ENCODE measurements around the gene ESYT2. TPM values are rescaled to one million over a fixed set of nuclear protein-coding genes. Genes with fewer than 3 reads are reported as not detected.

Gene ESYT2
- polyA plus RNA-seq, 4 donors: 10.0 to 37.9 (median 21.2) TPM

DNA sequence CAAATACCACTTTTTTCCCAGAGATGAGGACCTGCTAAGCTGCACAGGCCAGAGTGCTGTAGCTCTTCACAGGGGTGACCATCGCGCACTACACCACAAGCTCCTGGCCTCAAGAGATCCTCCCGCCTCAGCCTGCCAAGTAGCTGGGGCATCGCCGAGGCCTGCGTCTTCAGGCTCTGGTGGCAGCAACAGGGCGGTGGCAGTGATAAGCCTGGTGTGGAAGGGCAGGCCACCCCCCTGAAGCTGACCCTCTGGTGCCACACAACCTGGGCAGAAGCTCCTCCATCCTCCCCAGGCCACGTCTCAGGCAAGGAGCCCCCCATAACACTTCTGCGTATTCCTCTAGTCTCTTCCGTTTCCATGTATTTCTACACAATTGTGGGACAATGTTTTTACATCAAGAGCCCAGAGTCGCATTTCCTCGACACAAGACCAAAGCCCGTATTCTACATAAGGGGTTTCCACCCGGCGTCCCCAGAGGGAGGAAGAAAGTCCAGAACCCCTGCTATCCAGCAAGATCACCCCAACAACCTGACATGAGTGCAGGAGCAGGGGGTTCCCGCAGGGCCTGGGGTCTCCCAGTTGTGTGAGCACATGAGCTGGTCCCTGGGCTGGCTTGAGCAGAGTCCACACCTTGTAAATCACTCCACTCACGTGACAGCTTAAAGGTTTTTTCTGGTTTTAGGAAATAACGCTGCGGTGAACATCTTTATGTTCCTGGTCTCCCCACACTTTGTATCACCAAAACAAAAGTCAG lies 87.1 kb downstream of the ESYT2 start:
- DNase-seq: no peak
- WGBS, 3 donors: 97% methylated on average over 19 of the region's 19 CpGs
- Histone ChIP-seq H3K36me3 (ENCODE audit: control insufficient read depth in 3 of 3, insufficient read depth in 2 of 3, low read depth in 1 of 3, low read length in 3 of 3) (peaks cover 26 to 66% (median 27%) of the 10 kb centered on the region in 3 donors), H3K4me3 (ENCODE audit: low read depth in 1 of 3, low read length in 3 of 3) (no peak overlapping the region), H3K27ac (ENCODE audit: low read depth in 1 of 3, low read length in 2 of 3) (no peak overlapping the region), H3K4me1 (ENCODE audit: control insufficient read depth in 3 of 3, insufficient read depth in 2 of 3, low read depth in 1 of 3, low read length in 2 of 3) (peaks cover 0 to 4% (median 0%) of the 10 kb centered on the region in 3 donors), H3K27me3 (ENCODE audit: control insufficient read depth in 3 of 3, insufficient read depth in 3 of 3, low read length in 3 of 3) (no peaks in the 10 kb centered on the region), H3K9me3 (ENCODE audit: control insufficient read depth in 2 of 2, insufficient read depth in 1 of 2, low read depth in 1 of 2, low read length in 1 of 2) (no peaks in the 10 kb centered on the region)
- no peak for FAIRE-seq

DNA sequence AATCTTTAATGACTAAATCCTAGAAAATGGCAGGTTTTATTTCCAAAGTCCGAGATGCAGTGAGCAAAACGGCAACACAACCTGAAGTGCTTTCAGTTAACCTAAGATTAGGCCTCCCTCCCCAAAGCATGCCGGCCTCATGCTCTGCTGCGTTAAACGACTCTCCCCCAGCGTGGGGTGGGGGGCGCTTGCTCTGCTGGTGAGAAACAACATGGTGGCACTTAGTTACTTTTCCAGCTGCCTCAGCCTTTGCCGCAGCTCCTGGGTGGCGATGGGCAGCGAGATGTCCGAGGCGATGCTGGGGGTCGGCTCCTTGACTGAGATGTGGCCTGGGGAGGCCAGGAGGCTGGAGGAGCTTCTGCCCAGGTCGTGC lies 88.0 kb downstream of the ESYT2 start:
- H3K4me3 ChIP-seq (ENCODE audit: low read depth in 1 of 3, low read length in 3 of 3): no peak overlapping the region
- no peaks in the 10 kb centered on the region for H3K27me3 ChIP-seq (ENCODE audit: control insufficient read depth in 3 of 3, insufficient read depth in 3 of 3, low read length in 3 of 3)
- WGBS, 3 donors: 95 to 97% (median 96%) methylated on average over 14 of the region's 14 CpGs
- peaks cover 0 to 4% (median 0%) of the 10 kb centered on the region in 3 donors for H3K4me1 ChIP-seq (ENCODE audit: control insufficient read depth in 3 of 3, insufficient read depth in 2 of 3, low read depth in 1 of 3, low read length in 2 of 3)
- FAIRE-seq: no peak
- H3K36me3 ChIP-seq (ENCODE audit: control insufficient read depth in 3 of 3, insufficient read depth in 2 of 3, low read depth in 1 of 3, low read length in 3 of 3): peaks cover 25 to 62% (median 28%) of the 10 kb centered on the region in 3 donors
- peak overlapping the region in 1 of 3 donors; percentile 37 for H3K27ac ChIP-seq (ENCODE audit: low read depth in 1 of 3, low read length in 2 of 3)
- no peaks in the 10 kb centered on the region for H3K9me3 ChIP-seq (ENCODE audit: control insufficient read depth in 2 of 2, insufficient read depth in 1 of 2, low read depth in 1 of 2, low read length in 1 of 2)
- DNase-seq: no peak

DNA sequence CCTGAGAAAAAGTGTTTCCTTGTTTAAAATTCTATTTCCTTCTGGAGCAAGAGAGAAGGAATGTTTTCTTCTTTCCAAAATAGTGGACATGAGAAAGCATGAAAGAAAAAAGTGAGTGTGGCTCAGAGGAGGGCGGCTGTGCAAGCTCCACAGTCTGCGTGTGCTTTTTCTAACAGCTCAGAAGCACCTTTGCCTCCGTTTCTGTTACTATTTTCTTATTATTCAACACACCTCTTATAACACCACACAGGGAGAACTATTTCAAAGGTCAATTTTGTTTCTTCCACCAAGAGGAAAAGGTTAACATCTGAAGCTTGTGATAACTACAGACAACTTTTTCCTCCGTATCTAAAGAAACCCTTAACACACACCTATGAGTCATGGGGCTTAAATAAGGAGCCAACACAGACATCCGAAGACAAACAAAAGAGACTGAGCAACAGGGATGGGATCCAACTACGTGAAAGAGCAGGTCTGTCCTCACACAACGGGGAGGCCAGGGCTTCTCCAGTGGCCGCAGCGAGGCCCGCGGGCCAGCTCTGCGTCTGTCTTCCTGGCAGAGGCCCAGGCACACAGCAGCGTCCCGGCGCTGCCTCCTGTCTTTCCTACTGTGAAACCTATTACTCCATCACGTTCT lies 88.5 kb downstream of the ESYT2 start:
- Histone ChIP-seq H3K27me3 (ENCODE audit: control insufficient read depth in 3 of 3, insufficient read depth in 3 of 3, low read length in 3 of 3) (no peaks in the 10 kb centered on the region), H3K27ac (ENCODE audit: low read depth in 1 of 3, low read length in 2 of 3) (peak overlapping the region in 1 of 3 donors; percentile 37), H3K36me3 (ENCODE audit: control insufficient read depth in 3 of 3, insufficient read depth in 2 of 3, low read depth in 1 of 3, low read length in 3 of 3) (peaks cover 24 to 63% (median 31%) of the 10 kb centered on the region in 3 donors), H3K4me1 (ENCODE audit: control insufficient read depth in 3 of 3, insufficient read depth in 2 of 3, low read depth in 1 of 3, low read length in 2 of 3) (peaks cover 0 to 4% (median 0%) of the 10 kb centered on the region in 3 donors), H3K9me3 (ENCODE audit: control insufficient read depth in 2 of 2, insufficient read depth in 1 of 2, low read depth in 1 of 2, low read length in 1 of 2) (no peaks in the 10 kb centered on the region), H3K4me3 (ENCODE audit: low read depth in 1 of 3, low read length in 3 of 3) (no peak overlapping the region)
- FAIRE-seq (no peak), DNase-seq (peak in 1 of 2 donors; percentile 39)
- WGBS, 3 donors: 76 to 89% (median 78%) methylated on average over 16 of the region's 16 CpGs

DNA sequence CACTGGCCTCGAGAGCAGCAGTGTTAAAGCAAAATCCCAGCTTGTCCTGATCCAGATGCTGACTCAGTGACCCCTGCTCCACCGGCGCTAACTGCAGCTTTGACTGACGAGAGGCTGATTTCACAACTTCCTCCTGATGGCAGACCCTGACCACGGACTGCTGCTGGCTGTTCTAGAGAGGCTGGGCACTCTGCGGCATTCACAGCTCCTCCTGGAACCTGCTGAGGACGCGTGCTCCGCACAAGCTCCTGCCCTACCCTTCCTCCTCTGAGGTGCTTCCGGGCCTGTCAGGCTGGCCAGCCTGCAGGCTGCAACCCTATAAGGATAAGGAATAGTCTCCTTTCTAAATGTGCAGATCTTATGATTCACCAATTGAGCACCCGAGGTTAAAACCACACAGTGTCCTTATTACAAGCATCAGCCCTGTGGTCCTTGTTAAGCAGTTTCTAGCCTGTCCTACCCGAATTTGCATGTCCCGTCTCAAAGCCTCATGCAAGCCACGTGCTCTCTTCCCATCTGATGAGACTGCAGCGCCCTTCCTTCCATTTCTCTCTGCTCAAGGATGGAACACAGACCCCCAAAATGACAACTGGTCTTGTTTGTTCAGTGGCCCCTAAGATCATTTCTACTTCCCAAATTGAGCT lies 89.2 kb downstream of the ESYT2 start:
- peaks cover 21 to 64% (median 31%) of the 10 kb centered on the region in 3 donors for H3K36me3 ChIP-seq (ENCODE audit: control insufficient read depth in 3 of 3, insufficient read depth in 2 of 3, low read depth in 1 of 3, low read length in 3 of 3)
- H3K4me1 ChIP-seq (ENCODE audit: control insufficient read depth in 3 of 3, insufficient read depth in 2 of 3, low read depth in 1 of 3, low read length in 2 of 3): peaks cover 0 to 4% (median 0%) of the 10 kb centered on the region in 3 donors
- 66 to 85% (median 80%) methylated on average over 15 of the region's 15 CpGs for WGBS, 3 donors
- FAIRE-seq (no peak), DNase-seq (peak in 1 of 2 donors; percentile 12)
- H3K27ac ChIP-seq (ENCODE audit: low read depth in 1 of 3, low read length in 2 of 3): no peak overlapping the region
- H3K4me3 ChIP-seq (ENCODE audit: low read depth in 1 of 3, low read length in 3 of 3): no peak overlapping the region
- H3K27me3 ChIP-seq (ENCODE audit: control insufficient read depth in 3 of 3, insufficient read depth in 3 of 3, low read length in 3 of 3): no peaks in the 10 kb centered on the region
- no peaks in the 10 kb centered on the region for H3K9me3 ChIP-seq (ENCODE audit: control insufficient read depth in 2 of 2, insufficient read depth in 1 of 2, low read depth in 1 of 2, low read length in 1 of 2)

DNA sequence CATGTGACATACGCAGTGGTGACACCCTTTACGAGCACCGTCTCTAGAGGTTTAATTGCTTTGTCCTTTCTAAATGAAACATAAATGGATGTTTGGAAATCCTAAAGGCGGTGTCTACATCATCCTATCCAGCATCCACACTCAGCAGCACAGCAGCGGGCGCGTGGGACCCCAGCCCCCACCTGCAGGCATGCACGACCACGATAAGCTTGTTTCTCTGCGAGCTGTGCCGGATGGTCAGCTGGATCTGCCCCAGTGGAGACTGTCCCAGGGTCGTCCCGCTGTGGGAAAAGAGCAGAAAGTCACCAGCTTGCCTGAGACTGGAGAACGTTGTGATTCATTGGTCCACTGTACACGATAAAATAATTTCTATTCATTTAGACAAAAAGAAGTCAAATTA lies 90.5 kb downstream of the ESYT2 start:
- DNase-seq (no peak), FAIRE-seq (no peak)
- no peaks in the 10 kb centered on the region for H3K27me3 ChIP-seq (ENCODE audit: control insufficient read depth in 3 of 3, insufficient read depth in 3 of 3, low read length in 3 of 3)
- H3K9me3 ChIP-seq (ENCODE audit: control insufficient read depth in 2 of 2, insufficient read depth in 1 of 2, low read depth in 1 of 2, low read length in 1 of 2): no peaks in the 10 kb centered on the region
- 97 to 98% (median 98%) methylated on average over 15 of the region's 15 CpGs for WGBS, 3 donors
- peaks cover 0 to 4% (median 0%) of the 10 kb centered on the region in 3 donors for H3K4me1 ChIP-seq (ENCODE audit: control insufficient read depth in 3 of 3, insufficient read depth in 2 of 3, low read depth in 1 of 3, low read length in 2 of 3)
- no peak overlapping the region for H3K4me3 ChIP-seq (ENCODE audit: low read depth in 1 of 3, low read length in 3 of 3)
- H3K27ac ChIP-seq (ENCODE audit: low read depth in 1 of 3, low read length in 2 of 3): no peak overlapping the region
- H3K36me3 ChIP-seq (ENCODE audit: control insufficient read depth in 3 of 3, insufficient read depth in 2 of 3, low read depth in 1 of 3, low read length in 3 of 3): peaks cover 26 to 72% (median 39%) of the 10 kb centered on the region in 3 donors

DNA sequence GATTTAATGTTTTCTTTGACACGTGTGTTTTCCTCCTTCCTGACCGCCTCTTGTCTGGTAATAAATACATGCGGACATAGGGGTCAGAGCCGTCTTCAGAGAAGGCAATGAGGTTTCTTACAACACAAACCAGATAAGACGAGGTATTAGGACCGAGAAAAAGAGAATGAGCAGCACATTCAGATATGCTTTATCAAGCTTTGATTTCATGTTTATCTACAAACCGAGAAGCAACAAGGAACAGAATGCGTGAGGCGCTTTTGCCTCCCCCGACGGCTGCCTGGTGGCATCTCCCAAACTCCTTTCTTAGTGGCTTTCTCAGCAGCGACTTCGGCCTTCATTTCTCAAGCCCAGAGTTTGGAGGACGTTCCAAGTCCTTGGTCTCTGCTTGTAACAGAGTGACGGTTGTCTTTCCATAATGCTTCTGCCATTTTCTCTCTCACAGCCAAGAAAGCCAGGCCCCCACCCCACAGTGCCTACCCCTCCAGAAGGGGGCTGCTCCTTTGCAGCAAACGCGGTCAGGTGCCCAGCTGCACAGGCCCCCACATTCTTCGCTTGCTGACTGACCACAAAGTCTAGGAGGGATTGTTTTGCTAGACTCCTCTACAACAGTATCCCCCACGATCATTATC lies 92.1 kb downstream of the ESYT2 start:
- 92 to 94% (median 93%) methylated on average over 19 of the region's 19 CpGs for WGBS, 3 donors
- FAIRE-seq: no peak
- H3K36me3 ChIP-seq (ENCODE audit: control insufficient read depth in 3 of 3, insufficient read depth in 2 of 3, low read depth in 1 of 3, low read length in 3 of 3): peaks cover 26 to 63% (median 36%) of the 10 kb centered on the region in 3 donors

DNA sequence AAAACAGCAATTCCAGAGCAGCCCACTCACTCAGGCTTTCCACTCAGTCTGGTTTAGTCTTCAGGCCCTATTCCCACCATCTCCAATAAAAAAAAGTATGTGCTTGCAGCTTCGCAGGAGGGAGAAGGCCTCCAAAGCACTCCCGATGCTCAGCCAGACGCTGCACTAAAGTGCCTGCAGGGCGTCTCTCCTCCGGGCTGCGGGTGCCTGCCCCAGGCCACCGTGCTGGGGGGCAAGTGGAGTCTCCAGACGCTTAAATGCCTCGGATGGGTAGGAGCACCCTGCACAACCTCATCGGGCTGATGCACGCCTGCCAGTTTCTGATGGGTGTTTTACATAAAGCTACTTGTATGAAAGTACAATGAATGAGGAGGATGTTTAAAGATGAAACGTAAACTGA lies 93.4 kb downstream of the ESYT2 start:
- Histone ChIP-seq H3K9me3 (ENCODE audit: control insufficient read depth in 2 of 2, insufficient read depth in 1 of 2, low read depth in 1 of 2, low read length in 1 of 2) (no peaks in the 10 kb centered on the region), H3K27ac (ENCODE audit: low read depth in 1 of 3, low read length in 2 of 3) (no peak overlapping the region), H3K4me3 (ENCODE audit: low read depth in 1 of 3, low read length in 3 of 3) (no peak overlapping the region), H3K36me3 (ENCODE audit: control insufficient read depth in 3 of 3, insufficient read depth in 2 of 3, low read depth in 1 of 3, low read length in 3 of 3) (peaks cover 19 to 54% (median 26%) of the 10 kb centered on the region in 3 donors), H3K27me3 (ENCODE audit: control insufficient read depth in 3 of 3, insufficient read depth in 3 of 3, low read length in 3 of 3) (no peaks in the 10 kb centered on the region), H3K4me1 (ENCODE audit: control insufficient read depth in 3 of 3, insufficient read depth in 2 of 3, low read depth in 1 of 3, low read length in 2 of 3) (no peaks in the 10 kb centered on the region)
- FAIRE-seq (no peak), DNase-seq (no peak)
- 94 to 98% (median 98%) methylated on average over 12 of the region's 12 CpGs for WGBS, 3 donors

More for the DNA sequence above, 92.1 kb downstream of the ESYT2 start:
- Histone ChIP-seq H3K27ac (ENCODE audit: low read depth in 1 of 3, low read length in 2 of 3) (no peak overlapping the region), H3K27me3 (ENCODE audit: control insufficient read depth in 3 of 3, insufficient read depth in 3 of 3, low read length in 3 of 3) (no peaks in the 10 kb centered on the region), H3K9me3 (ENCODE audit: control insufficient read depth in 2 of 2, insufficient read depth in 1 of 2, low read depth in 1 of 2, low read length in 1 of 2) (no peaks in the 10 kb centered on the region), H3K4me3 (ENCODE audit: low read depth in 1 of 3, low read length in 3 of 3) (no peak overlapping the region), H3K4me1 (ENCODE audit: control insufficient read depth in 3 of 3, insufficient read depth in 2 of 3, low read depth in 1 of 3, low read length in 2 of 3) (peaks cover 0 to 4% (median 0%) of the 10 kb centered on the region in 3 donors)
- DNase-seq: no peak

DNA sequence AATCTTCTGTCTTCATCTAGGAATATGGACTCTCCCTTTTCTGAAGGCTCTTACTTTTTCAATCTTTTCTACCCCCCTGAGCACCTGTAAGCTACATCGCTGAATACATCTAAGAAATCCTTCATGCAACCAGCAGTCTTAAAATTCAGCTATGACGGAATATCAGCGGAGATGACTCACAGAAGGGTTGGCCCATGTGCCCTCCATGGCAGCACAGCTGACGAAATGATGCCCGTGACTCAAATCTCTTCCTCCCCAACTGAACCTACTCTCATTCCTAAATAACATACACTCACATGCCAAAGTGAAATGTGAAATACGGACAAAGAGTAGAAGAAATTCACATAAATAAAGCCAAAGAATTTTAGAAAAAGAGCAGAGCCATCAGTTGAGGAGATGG lies 94.4 kb downstream of the ESYT2 start:
- Histone ChIP-seq H3K27ac (ENCODE audit: low read depth in 1 of 3, low read length in 2 of 3) (no peak overlapping the region), H3K4me3 (ENCODE audit: low read depth in 1 of 3, low read length in 3 of 3) (no peak overlapping the region), H3K4me1 (ENCODE audit: control insufficient read depth in 3 of 3, insufficient read depth in 2 of 3, low read depth in 1 of 3, low read length in 2 of 3) (no peaks in the 10 kb centered on the region), H3K36me3 (ENCODE audit: control insufficient read depth in 3 of 3, insufficient read depth in 2 of 3, low read depth in 1 of 3, low read length in 3 of 3) (peaks cover 18 to 54% (median 22%) of the 10 kb centered on the region in 3 donors), H3K27me3 (ENCODE audit: control insufficient read depth in 3 of 3, insufficient read depth in 3 of 3, low read length in 3 of 3) (no peaks in the 10 kb centered on the region), H3K9me3 (ENCODE audit: control insufficient read depth in 2 of 2, insufficient read depth in 1 of 2, low read depth in 1 of 2, low read length in 1 of 2) (no peaks in the 10 kb centered on the region)
- FAIRE-seq (no peak), DNase-seq (no peak)
- 95 to 97% (median 96%) methylated on average over 6 of the region's 6 CpGs for WGBS, 3 donors

All from small intestine (tissue), 7 donors.